NK-92 treated with Interleukin-12 subunit alpha and Interleukin-12 subunit beta, amount 100 ng/mL, for 24 hours (cell line): ENCODE results near the gene MYO7A.

Experiments used
- DNase-seq: peaks from one replicate; lab custom pipeline; 2025; lab: John Stamatoyannopoulos, UW

The MYO7A gene

DNA sequence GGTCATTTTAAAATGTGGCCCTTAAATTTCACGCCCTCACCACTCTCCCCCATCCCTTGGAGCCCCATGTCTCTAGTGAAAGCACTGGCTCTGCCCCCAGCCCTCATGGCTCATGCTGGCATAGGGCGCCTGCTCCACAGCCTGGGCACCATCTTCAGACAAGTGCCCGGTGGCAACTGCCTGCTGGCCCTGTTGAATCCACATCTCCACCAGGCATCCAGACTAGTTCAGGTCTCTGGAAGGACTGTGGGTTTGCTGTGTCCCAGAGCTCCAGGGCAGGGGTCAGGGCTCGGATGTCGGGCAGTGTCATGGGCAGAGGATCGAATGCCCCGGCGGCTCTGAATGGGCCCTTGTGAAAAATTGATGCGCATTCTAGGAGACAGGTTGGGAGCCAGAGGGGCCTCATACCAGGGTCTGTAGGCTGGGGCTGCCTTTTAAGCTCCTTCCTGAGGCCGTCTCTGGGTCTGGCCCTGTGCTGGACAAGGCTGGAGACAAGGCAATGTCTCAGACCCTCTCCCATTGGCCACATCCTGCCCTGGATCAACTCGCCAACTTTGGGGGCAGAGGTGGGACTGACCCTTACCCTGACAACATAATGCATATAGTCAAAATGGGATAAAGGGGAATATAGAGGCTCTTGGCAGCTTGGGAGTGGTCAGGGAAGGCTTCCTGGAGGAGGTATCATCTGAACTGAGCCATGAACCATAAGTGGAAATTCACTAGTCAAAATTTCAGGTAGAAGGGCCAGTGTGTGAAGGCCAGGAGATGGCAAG, 1.2 kb downstream of the MYO7A start:
- no peak for DNase-seq

- DNase-seq, result no peak
Observed at GRCh38 chr11:77129842-77130756, 2.1 kb downstream of the MYO7A start.

GRCh38 chr11:77130763-77131513, 2.9 kb downstream of the MYO7A start:
- no peak for DNase-seq

DNA sequence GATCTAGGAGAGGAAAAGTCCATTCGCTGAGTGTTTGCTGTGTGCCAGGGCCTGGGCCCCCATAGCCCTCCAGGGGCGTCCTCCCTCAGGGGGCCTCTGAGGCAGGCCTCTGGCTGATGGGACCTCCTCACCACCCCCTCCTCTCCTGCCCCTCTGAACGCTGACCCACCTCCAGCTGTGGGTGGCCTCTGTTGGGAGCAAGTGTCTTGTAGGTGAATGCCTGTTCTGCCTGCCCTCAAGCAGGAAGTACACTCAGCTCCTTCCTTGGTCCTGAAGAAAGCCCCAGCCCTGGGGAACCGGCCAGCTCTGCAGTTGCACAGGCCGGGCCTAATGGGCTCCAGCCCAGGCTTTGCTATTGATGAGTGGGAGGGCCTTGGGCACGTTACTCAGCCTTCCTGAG, 3.5 kb downstream of the MYO7A start:
- no peak for DNase-seq

DNA sequence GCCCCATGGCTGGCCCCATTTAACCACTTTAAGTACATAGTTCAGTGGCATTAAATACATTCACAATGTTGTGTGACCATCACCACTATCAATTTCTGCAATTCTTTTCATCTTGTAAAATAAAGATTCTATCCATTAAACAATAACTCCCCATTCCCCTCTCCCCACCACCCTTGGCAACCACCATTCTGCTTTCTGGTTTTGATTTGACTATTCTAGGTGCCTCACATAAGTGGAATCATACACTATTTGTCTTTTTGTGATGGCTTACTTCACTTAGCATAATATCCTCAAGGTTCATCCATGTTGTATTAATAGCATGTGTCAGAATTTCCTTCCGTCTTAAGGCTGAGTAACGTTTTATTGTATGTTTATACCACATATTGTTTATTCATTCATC, 7.0 kb downstream of the MYO7A start:
- no peak for DNase-seq

DNA sequence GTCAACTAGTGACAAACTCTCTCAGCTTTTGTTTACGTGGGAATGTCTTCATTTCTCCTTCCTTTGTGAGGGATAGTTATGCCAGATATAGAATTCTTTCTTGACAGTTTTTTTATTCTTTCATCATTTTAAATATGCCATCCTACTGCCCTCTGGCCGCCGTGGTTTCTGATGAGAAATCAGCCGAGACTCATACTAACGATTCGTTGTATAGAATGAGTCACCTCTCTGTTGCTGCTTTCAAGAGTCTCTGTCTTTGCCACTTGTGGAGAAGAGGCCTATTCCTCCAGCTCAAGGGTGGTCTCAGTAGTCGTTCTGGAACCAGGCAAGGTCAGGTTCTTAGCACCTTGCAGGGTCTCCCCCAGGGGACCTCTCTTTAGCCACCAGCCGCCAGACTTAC, 8.0 kb downstream of the MYO7A start:
- no peak for DNase-seq

- DNase-seq, result no peak
Observed at GRCh38 chr11:77136784-77137420, 8.9 kb downstream of the MYO7A start.

DNA sequence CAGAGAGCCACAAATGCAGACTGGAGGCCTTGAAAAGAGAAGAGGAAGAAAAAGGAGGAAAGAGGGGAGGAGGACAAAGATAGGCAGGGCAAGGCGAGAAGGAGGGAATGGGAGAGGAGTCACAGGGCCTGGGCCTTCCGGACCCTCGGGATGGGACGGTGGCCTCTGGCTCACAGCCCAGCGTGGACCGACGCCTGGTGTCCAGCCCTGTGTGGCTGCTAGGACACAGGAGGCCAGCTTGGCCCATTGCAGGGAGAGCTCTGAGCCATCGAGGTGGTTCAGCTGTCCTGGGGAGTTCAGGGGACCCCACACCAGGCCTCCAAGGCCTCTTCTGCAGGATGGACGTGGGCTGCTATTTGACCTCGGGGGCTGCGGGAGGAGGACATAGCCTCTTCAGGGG, 9.4 kb downstream of the MYO7A start:
- DNase-seq, result no peak

GRCh38 chr11:77138106-77138649, 10.1 kb downstream of the MYO7A start:
- no peak for DNase-seq

DNA sequence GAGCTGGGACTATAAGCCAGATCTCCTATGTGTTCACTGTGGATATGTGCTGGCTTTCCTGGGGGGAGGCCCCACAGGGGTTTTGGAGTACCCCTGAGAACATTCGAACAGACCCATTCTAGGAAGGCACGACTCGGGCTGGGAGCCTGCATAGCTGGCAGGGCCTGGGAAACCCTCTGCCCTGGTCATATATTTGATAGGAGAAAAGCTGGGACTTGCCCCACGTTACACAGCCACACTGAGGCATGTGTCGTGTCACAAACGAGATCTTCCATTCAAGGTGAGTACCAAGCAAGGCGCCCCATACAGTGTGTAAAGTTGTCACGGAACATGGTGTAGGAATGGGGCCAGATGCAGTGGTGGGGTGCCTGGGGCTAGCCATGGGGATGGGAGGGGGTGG, 11.2 kb downstream of the MYO7A start:
- no peak for DNase-seq

- no peak for DNase-seq
Observed at GRCh38 chr11:77140231-77140851, 12.3 kb downstream of the MYO7A start.

GRCh38 chr11:77141034-77141433, 13.0 kb downstream of the MYO7A start:
- DNase-seq, result no peak

DNA sequence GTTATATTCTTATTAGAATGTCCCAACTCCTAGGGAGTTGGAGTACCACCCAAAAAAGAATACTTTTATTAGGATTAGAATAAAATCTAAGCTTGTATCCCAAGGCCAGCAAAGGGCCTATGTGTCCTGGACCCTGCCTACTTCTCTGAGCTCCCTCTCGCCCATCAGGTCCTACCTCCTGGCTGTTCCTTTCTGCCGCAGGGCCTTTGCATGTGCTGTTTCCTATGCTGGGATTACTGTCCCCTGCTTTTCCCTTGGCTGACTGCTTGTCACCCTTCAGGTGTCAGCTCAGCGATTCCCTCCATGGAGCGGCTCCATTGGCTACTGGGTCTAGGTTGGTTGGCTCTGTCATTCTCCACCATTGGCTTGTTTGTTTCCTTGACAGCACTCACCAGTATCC, 13.4 kb downstream of the MYO7A start:
- no peak for DNase-seq

GRCh38 chr11:77142091-77142975, 14.3 kb downstream of the MYO7A start:
- peak; percentile 44 for DNase-seq

DNA sequence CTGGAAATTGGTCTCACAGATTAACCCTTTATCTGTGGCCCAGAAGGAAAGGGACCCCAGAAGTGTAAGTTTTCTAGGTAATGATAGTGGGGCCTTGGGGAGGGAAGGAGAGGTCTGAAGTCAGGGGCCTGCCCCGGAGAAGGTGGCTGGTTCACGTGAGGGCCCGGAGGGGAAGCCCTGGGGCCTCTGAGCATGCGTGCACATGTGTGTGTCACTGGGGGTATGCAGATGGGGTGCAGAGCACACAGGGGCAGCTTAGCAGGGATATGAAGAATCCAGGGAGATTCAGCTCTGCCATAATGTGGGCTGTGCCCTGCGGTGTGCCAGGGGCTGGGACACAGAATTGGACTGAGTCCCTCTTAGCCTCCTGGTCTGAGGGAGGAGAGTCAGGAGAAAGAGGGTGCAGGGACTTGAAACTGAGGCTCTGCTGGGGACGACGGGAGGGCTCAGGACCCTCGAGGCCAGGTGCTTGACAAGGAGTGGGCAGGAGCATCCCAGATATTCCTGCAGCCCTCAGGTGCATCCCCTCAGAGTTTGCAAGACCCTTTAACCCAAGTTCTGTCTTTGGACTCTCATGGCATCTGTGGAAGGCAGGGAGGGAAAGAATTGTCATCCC, 15.5 kb downstream of the MYO7A start:
- DNase-seq, result no peak

GRCh38 chr11:77144196-77144856, 16.3 kb downstream of the MYO7A start:
- no peak for DNase-seq

DNA sequence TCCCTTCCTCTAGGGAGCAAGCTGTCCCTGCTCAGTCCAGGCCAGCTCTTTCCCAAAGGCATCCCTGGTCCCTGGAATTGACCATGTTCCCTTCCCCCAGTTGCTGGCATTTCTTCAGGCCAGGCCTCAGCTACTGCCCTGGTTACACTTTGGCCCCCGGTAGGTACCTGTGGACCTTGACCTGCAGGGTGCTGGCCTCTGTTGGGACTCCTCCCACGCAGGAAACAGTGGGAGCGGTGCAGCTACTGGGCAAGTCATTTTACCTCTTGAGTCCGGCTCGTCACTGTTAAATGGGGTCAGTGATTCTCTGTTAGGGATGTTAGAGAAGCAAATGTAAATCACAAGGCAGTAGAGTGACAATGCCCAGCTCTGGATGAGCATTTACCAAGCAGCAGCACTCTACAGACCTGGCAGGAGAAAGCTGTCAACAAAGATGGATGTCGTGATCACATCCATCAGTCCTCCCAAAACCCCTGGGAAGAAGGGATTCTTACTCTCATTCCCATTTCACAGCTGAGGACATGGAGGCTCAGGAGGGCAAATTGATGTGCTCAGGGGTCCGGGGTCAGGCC, 16.9 kb downstream of the MYO7A start:
- DNase-seq, result no peak

- DNase-seq, result no peak
Observed at GRCh38 chr11:77146261-77147035, 18.4 kb downstream of the MYO7A start.
